ENCODE results near the gene OLFML2A.

The OLFML2A gene

GRCh38 chr9:124849801-124850200, 72.9 kb downstream of the OLFML2A start:
- H3K27ac ChIP-seq: no peak overlapping the region
- DNase-seq (ENCODE audit: low spot score): no peak
- TF ChIP-seq, protein P1, sequence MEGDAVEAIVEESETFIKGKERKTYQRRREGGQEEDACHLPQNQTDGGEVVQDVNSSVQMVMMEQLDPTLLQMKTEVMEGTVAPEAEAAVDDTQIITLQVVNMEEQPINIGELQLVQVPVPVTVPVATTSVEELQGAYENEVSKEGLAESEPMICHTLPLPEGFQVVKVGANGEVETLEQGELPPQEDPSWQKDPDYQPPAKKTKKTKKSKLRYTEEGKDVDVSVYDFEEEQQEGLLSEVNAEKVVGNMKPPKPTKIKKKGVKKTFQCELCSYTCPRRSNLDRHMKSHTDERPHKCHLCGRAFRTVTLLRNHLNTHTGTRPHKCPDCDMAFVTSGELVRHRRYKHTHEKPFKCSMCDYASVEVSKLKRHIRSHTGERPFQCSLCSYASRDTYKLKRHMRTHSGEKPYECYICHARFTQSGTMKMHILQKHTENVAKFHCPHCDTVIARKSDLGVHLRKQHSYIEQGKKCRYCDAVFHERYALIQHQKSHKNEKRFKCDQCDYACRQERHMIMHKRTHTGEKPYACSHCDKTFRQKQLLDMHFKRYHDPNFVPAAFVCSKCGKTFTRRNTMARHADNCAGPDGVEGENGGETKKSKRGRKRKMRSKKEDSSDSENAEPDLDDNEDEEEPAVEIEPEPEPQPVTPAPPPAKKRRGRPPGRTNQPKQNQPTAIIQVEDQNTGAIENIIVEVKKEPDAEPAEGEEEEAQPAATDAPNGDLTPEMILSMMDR (conservative IDR thresholded peaks at IDR 0.05; ENCODE audit: low read depth): no peak
- CTCF ChIA-PET: interaction anchor here (1.2 to 18.3 kb wide), 3 partner anchors 9 to 74 kb away, joined by 3 to 761 read pairs (median 101); partner anchors contain the start of genes NR6A1 and OLFML2A
- POLR2A ChIA-PET (ENCODE audit: low non-redundant PET): no interaction called here

- ChIA-PET CTCF (interaction anchor here (0.5 to 18.3 kb wide), 31 partner anchors 10 to 525 kb away, joined by 3 to 761 read pairs (median 6); partner anchors contain the start of genes ARPC5L, NR6A1, OLFML2A and RPL35), POLR2A (ENCODE audit: low non-redundant PET) (interaction anchor here (1.1 to 2.0 kb wide), 4 partner anchors 34 to 81 kb away, joined by 3 to 13 read pairs (median 7); partner anchors contain the start of genes NR6A1 and OLFML2A)
- peak overlapping the region; percentile 69 for H3K27ac ChIP-seq
- DNase-seq (ENCODE audit: low spot score): no peak
- TF ChIP-seq, protein P1 (conservative IDR thresholded peaks at IDR 0.05; ENCODE audit: low read depth): no peak
Observed at GRCh38 chr9:124852121-124852828, 75.3 kb downstream of the OLFML2A start.

- peak; percentile 94 for DNase-seq (ENCODE audit: low spot score)
- ChIA-PET CTCF (interaction anchor here (0.5 to 18.3 kb wide), 43 partner anchors 9 to 524 kb away, joined by 3 to 761 read pairs (median 5); partner anchors contain the start of genes ARPC5L, NR6A1, OLFML2A and RPL35), POLR2A (ENCODE audit: low non-redundant PET) (interaction anchor here (1.1 to 2.0 kb wide), 4 partner anchors 34 to 81 kb away, joined by 3 to 13 read pairs (median 7); partner anchors contain the start of genes NR6A1 and OLFML2A)
- H3K27ac ChIP-seq: peak within 1 kb of the TSS; percentile 69
- TF ChIP-seq, protein P1 (conservative IDR thresholded peaks at IDR 0.05; ENCODE audit: low read depth): peak; percentile 100
Observed at GRCh38 chr9:124852829-124853531, 76.0 kb downstream of the OLFML2A start, which contains the start of gene WDR38. Gene WDR38, plus strand, starts transcription at chr9:124853460. Its CDS starts 72 bp downstream, at chr9:124853532.

DNA sequence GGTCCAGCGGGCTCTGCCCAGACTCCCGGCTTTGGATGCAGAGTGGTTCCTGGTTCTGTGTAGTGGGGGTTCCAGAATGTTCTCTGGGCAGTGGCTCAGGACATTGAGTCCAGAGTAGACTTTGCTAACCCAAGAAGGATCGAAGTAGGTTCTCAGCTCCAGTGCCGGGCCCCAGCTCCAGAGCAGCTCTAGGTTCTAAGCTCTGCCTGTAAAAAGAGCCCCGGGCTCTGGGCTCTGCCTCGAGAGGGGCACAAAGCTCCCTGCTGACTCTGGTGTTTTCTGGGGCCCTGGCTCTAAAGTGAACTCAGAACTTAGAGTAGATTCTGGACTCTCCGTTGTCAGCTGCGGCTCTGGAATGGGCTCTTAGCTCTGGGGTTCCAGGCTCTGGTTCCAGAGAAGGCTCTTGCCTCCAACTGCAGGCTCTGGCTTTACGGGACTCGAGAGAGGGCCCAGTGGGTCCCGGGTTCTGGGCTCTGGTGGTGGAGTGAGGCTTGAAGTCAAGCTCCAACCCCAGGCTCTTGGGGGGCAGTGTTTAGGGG, 76.7 kb downstream of the OLFML2A start:
- TF ChIP-seq, protein P1 (conservative IDR thresholded peaks at IDR 0.05; ENCODE audit: low read depth): no peak
- peak overlapping the region; percentile 69 for H3K27ac ChIP-seq
- no peak for DNase-seq (ENCODE audit: low spot score)
- CTCF ChIA-PET: interaction anchor here (0.5 to 18.3 kb wide), 37 partner anchors 8 to 523 kb away, joined by 3 to 761 read pairs (median 5); partner anchors contain the start of genes ARPC5L, NR6A1, OLFML2A and RPL35
- POLR2A ChIA-PET (ENCODE audit: low non-redundant PET): interaction anchor here (0.6 to 2.0 kb wide), 3 partner anchors 40 to 82 kb away, joined by 3 to 13 read pairs (median 9); partner anchors contain the start of genes NR6A1 and OLFML2A

GRCh38 chr9:124854161-124854560, 77.2 kb downstream of the OLFML2A start:
- ChIA-PET POLR2A (ENCODE audit: low non-redundant PET) (interaction anchor here (0.6 to 2.0 kb wide), 3 partner anchors 15 to 83 kb away, joined by 3 to 13 read pairs (median 3); partner anchors contain the start of gene NR6A1), CTCF (interaction anchor here (0.6 to 18.3 kb wide), 13 partner anchors 13 to 390 kb away, joined by 3 to 761 read pairs (median 6); partner anchors contain the start of genes NR6A1 and OLFML2A)
- TF ChIP-seq, protein P1 (conservative IDR thresholded peaks at IDR 0.05; ENCODE audit: low read depth): no peak
- H3K27ac ChIP-seq: peak overlapping the region; percentile 69
- no peak for DNase-seq (ENCODE audit: low spot score)

All from RWPE1 (cell line).